Neural progenitor cell (in vitro differentiated cells): Measurements from ENCODE around the gene SRSF9. TPM values are rescaled to one million over a fixed set of nuclear protein-coding genes. Genes with fewer than 3 reads are reported as not detected.
A peak's percentile ranks its signal among the peaks of the same experiment; 100 is the strongest.

Experiments used
- DNase-seq: peaks from one replicate; pipeline ENCODE4 v3.0.0-alpha.2; 2016; ENCODE audit warnings: low spot score
- H2AFZ ChIP-seq: fragments of 200-600 bp; sonication (generic); replicated peaks from 2 replicates; pipeline ENCODE4 v1.6.1; 2016; ENCODE audit warnings: antibody characterized with exemption
- H3F3A ChIP-seq: fragments of 200-600 bp; sonication (generic); 2 replicates; pipeline ENCODE4 v1.6.1; 2016; ENCODE audit warnings: antibody characterized with exemption, low read depth
- H3K27ac ChIP-seq: fragments of 200-600 bp; sonication (generic); 2 replicates; pipeline ENCODE4 v1.5.1; 2016; ENCODE audit warnings: mild to moderate bottlenecking
- H3K27me3 ChIP-seq: fragments of 200-600 bp; sonication (generic); 2 replicates; pipeline ENCODE4 v1.6.1; 2016; ENCODE audit warnings: mild to moderate bottlenecking, moderate library complexity
- H3K36me3 ChIP-seq: fragments of 200-600 bp; sonication (generic); 2 replicates; pipeline ENCODE4 v1.5.1; 2016
- H3K4me1 ChIP-seq: fragments of 200-600 bp; sonication (generic); 2 replicates; pipeline ENCODE4 v1.6.1; 2016; ENCODE audit warnings: mixed run types
- H3K4me2 ChIP-seq: fragments of 200-600 bp; sonication (generic); 2 replicates; pipeline ENCODE4 v1.6.1; 2016
- H3K4me3 ChIP-seq: fragments of 200-600 bp; sonication (generic); 2 replicates; pipeline ENCODE4 v1.5.1; 2016
- H3K79me2 ChIP-seq: fragments of 200-600 bp; sonication (generic); 2 replicates; pipeline ENCODE4 v1.6.1; 2016; ENCODE audit warnings: low read depth
- H3K9ac ChIP-seq: fragments of 200-600 bp; sonication (generic); 2 replicates; pipeline ENCODE4 v1.6.1; 2016
- H3K9me3 ChIP-seq: fragments of 200-600 bp; sonication (generic); 2 replicates; pipeline ENCODE4 v1.5.1; 2016; ENCODE audit warnings: low read depth
- H4K20me1 ChIP-seq: fragments of 200-600 bp; sonication (generic); 2 replicates; pipeline ENCODE4 v1.6.1; 2016; ENCODE audit warnings: low read depth
- H3K27ac Mint-ChIP-seq: 3 replicates; pipeline ENCODE4 v1.8.0; 2021; ENCODE audit warnings: mixed read lengths
- H3K27me3 Mint-ChIP-seq: 2 replicates; pipeline ENCODE4 v1.8.0; 2022; ENCODE audit warnings: low read depth, mild to moderate bottlenecking, inconsistent platforms, moderate library complexity, mixed read lengths; ENCODE audit not compliant: insufficient read depth
- H3K36me3 Mint-ChIP-seq: 3 replicates; pipeline ENCODE4 v1.8.0; 2021; ENCODE audit warnings: mixed read lengths
- H3K4me1 Mint-ChIP-seq: 3 replicates; pipeline ENCODE4 v1.8.0; 2021; ENCODE audit warnings: mixed read lengths
- H3K4me3 Mint-ChIP-seq: 3 replicates; pipeline ENCODE4 v1.8.0; 2021; ENCODE audit warnings: mild to moderate bottlenecking, moderate library complexity, mixed read lengths
- H3K9me3 Mint-ChIP-seq: 3 replicates; pipeline ENCODE4 v1.8.0; 2020; ENCODE audit warnings: mixed read lengths
- CTCF ChIP-seq: fragments of 200-600 bp; sonication (generic); IDR thresholded peaks from 2 replicates; pipeline ENCODE4 v1.5.1; 2017; ENCODE audit warnings: antibody characterized with exemption, mild to moderate bottlenecking
- EZH2 ChIP-seq: fragments of 200-600 bp; sonication (generic); IDR thresholded peaks from 2 replicates; pipeline ENCODE4 v1.6.1; 2017; ENCODE audit warnings: antibody characterized with exemption, mild to moderate bottlenecking, moderate library complexity
- EZH2phosphoT487 ChIP-seq: fragments of 200-600 bp; sonication (generic); IDR thresholded peaks from 2 replicates; pipeline ENCODE4 v1.6.1; 2017; ENCODE audit warnings: antibody characterized with exemption
- small RNA-seq: library from RNA; depleted of rRNA; stranded (forward); fragments of <200 nt; gene quantifications from one replicate; pipeline ENCODE3, GENCODE V24; 2015
- total RNA-seq: library from RNA; depleted of rRNA; stranded (reverse); fragments of >200 nt; gene quantifications from 2 replicates; pipeline ENCODE4 v1.2.3, GENCODE V29; 2015; ENCODE audit warnings: low replicate concordance

The SRSF9 gene
- total RNA-seq, 1 donor from 2014 or later = 273 TPM

GRCh38 chr12:120412421-120412820 is 57.1 kb downstream of the SRSF9 start:
- Histone ChIP-seq H3K4me2 (no peak overlapping the region), H3K36me3 (no peaks in the 10 kb centered on the region), H3K79me2 (no peaks in the 10 kb centered on the region), H3K27ac (no peak overlapping the region), H3F3A (peaks cover 36% of the 10 kb centered on the region), H3K4me1 (peaks cover 19% of the 10 kb centered on the region), H3K4me3 (no peak overlapping the region), H2AFZ (no peak overlapping the region), H3K9ac (no peak overlapping the region), H4K20me1 (no peaks in the 10 kb centered on the region), H3K9me3 (no peaks in the 10 kb centered on the region), H3K27me3 (no peaks in the 10 kb centered on the region)
- H3K4me1 Mint-ChIP-seq = peaks cover 36% of the 10 kb centered on the region
- no peaks in the 10 kb centered on the region for H3K36me3 Mint-ChIP-seq
- no peaks in the 10 kb centered on the region for H3K9me3 Mint-ChIP-seq
- H3K27me3 Mint-ChIP-seq = peaks cover 6% of the 10 kb centered on the region
- DNase-seq = no peak
- TF ChIP-seq EZH2phosphoT487 (no peak), CTCF (no peak), EZH2 (no peak)
- H3K27ac Mint-ChIP-seq = peak overlapping the region; percentile 51
- H3K4me3 Mint-ChIP-seq = no peak overlapping the region

Small RNA genes lying within 50 kb of the gene (small RNA-seq; reads per million reads assigned to genes)
- not detected for gene RF00019

Other genes starting within 250 kb of the SRSF9 start
- gene PXN, start 204.0 kb downstream of the SRSF9 start, total RNA-seq = 8.2 and 19.3 TPM in 2 replicates
- under 0.01 TPM in 1 of 2 replicates, not detected in the other for gene RNU4-2, start 177.8 kb downstream of the SRSF9 start, total RNA-seq
- gene RNU4-1, start 176.5 kb downstream of the SRSF9 start, total RNA-seq = under 0.01 TPM in 2 replicates
- gene SIRT4, start 167.4 kb downstream of the SRSF9 start, total RNA-seq = 3.8 and 6.8 TPM in 2 replicates
- not detected in 2 replicates for gene PLA2G1B, start 142.0 kb downstream of the SRSF9 start, total RNA-seq
- 40.2 and 48.6 TPM in 2 replicates for gene MSI1, start 100.6 kb downstream of the SRSF9 start, total RNA-seq
- gene COX6A1, start 31.6 kb downstream of the SRSF9 start, total RNA-seq = 296 and 432 TPM in 2 replicates
- gene TRIAP1, start 23.4 kb downstream of the SRSF9 start, total RNA-seq = 47.2 and 72.1 TPM in 2 replicates
- gene GATC, start 23.3 kb downstream of the SRSF9 start, total RNA-seq = 21.9 and 29.1 TPM in 2 replicates
- gene DYNLL1, start 26.4 kb upstream of the SRSF9 start, total RNA-seq = 284 and 355 TPM in 2 replicates
- gene COQ5, start 59.4 kb upstream of the SRSF9 start, total RNA-seq = 66.7 and 72.7 TPM in 2 replicates
- gene RNF10, start 64.6 kb upstream of the SRSF9 start, total RNA-seq = 75.9 and 131 TPM in 2 replicates
- 42.7 and 43.7 TPM in 2 replicates for gene POP5, start 111.7 kb upstream of the SRSF9 start, total RNA-seq
- gene CABP1, start 170.9 kb upstream of the SRSF9 start, total RNA-seq = 0.47 and 1.6 TPM in 2 replicates
- 94.7 and 100 TPM in 2 replicates for gene MLEC, start 217.4 kb upstream of the SRSF9 start, total RNA-seq
- 58.4 and 58.9 TPM in 2 replicates for gene UNC119B, start 240.7 kb upstream of the SRSF9 start, total RNA-seq